ENCODE measurements around the gene PDE8A. TPM values are rescaled to one million over a fixed set of nuclear protein-coding genes. Genes with fewer than 3 reads are reported as not detected.
"Not testable (repeated sequence)": the region's sequence is repeated elsewhere in the genome, so short reads cannot be mapped to it uniquely, and the experiment has no call there.

The PDE8A gene
- polyA plus RNA-seq, 3 donors from 2014 or later = 0.87 to 3.4 (median 2.4) TPM

DNA sequence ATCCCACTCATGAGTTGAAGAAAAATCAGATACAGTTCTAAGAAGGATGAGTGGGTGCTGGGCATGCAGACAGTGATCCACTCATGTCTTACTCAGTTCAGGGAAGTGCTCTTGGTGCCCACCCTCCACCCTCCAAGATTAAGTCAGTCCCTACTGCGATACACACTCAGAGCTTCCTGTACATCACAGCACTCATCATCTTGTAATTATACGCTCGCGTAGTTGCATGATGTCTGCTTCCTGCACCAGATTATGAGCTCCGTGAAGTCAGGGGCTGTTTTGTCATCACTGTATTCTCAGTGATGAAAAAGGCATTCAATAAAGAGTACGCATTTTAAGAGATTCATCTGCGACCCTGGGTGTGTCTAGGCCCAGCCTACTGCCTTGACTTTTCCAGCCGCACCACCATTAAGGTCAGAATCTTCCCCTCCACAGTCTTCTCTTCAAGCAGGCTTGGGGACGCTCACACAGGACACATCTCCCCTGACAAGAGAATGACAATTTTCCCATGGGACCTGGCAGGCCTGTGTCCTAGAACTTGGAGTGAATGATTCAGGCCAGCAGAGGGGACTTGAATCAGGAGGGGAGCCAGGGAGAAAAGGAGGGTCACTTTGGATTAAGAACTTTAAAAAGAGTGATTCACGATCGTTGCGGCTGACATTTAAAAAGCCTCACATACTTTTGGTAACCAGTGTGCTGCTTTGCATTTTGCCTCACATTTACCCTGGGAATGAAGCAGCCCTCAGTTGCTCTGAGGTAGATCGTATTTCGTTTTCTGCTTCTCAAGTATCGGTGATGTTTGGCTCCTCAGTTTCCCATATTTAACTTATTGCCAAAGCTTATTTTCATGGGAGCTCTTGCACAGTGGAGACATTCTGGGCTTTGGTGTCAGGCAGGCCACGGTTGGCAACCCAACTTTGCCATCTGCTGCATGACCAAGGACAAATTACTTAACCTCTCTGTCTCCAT lies 7.9 kb upstream of the PDE8A start:
- H3K27ac Mint-ChIP-seq = no peak overlapping the region
- DNase-seq = no peak
- no peaks in the 10 kb centered on the region for H3K4me1 Mint-ChIP-seq
- no peak overlapping the region for H3K4me3 Mint-ChIP-seq
- H3K27me3 Mint-ChIP-seq (ENCODE audit: low read depth in 3 of 3) = peaks cover 0 to 7% (median 2%) of the 10 kb centered on the region in 3 donors
- no peaks in the 10 kb centered on the region for H3K9me3 Mint-ChIP-seq
- H3K36me3 Mint-ChIP-seq = no peaks in the 10 kb centered on the region

- H3K4me1 Mint-ChIP-seq = peaks cover 9% of the 10 kb centered on the region in 2 donors
- no peak overlapping the region for H3K4me3 Mint-ChIP-seq
- no peak overlapping the region for H3K27ac Mint-ChIP-seq
- DNase-seq = no peak
- H3K27me3 Mint-ChIP-seq (ENCODE audit: low read depth in 3 of 3) = peaks cover 2 to 22% (median 10%) of the 10 kb centered on the region in 3 donors
- H3K9me3 Mint-ChIP-seq = no peaks in the 10 kb centered on the region
- H3K36me3 Mint-ChIP-seq = no peaks in the 10 kb centered on the region
These were observed 5.7 kb upstream of the PDE8A start for GRCh38 chr15:84975871-84976351.

DNA sequence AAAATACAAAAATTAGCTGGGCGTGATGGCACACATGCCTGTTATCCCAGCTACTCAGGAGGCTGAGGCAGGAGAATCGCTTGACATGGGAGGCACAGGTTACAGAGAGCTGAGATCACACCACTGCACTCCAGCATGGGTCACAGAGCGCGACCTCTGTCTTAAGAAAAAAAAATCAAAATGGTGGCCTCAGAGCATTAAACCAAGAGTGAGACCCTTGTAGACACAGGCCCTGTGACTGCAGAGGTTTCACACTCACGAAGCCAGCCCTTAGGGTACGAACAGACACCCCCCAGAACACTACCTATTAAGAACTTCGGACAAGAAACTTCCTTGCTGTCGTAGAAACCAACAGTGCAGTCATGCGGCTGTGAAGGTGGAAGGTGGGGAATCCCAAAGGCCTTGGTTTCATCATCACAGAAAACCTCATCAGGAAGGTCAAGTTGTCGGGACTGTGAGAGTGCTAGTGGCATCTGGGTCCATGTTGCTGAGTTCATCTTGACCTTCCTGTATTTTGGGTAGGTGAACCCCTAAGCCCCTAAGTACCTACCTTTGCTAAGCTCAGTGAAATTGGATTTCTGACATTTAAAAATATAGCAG lies 4.8 kb upstream of the PDE8A start:
- no peak overlapping the region for H3K4me3 Mint-ChIP-seq
- H3K4me1 Mint-ChIP-seq = peaks cover 9% of the 10 kb centered on the region in 2 donors
- H3K27me3 Mint-ChIP-seq (ENCODE audit: low read depth in 3 of 3) = peaks cover 4 to 31% (median 12%) of the 10 kb centered on the region in 3 donors
- DNase-seq = no peak
- no peaks in the 10 kb centered on the region for H3K9me3 Mint-ChIP-seq
- no peaks in the 10 kb centered on the region for H3K36me3 Mint-ChIP-seq
- no peak overlapping the region for H3K27ac Mint-ChIP-seq

DNA sequence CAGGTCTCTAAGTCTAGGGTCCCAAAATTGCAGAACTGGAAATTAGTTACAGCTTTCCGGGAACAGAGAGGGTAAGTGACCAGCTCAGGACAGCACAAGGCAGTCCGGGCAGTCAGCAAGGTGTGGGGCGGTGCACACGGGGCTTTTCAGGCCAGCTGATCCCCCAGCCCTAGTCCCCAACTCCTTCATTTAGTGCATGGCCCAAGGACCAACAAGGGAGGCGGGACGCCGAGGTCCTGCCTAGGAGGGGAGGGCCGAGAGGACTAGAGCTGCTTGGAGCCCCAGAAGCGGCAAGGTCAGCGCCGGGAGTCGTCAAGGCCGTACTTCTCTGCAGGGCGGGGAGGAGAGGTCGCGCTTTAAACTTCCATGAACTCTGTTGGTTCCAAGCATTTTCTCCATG lies 2.0 kb upstream of the PDE8A start:
- Mint-ChIP-seq H3K4me3 (peak overlapping the region; percentile 90 to 94 (median 92)), H3K36me3 (no peaks in the 10 kb centered on the region), H3K27me3 (ENCODE audit: low read depth in 3 of 3) (peaks cover 9 to 35% (median 15%) of the 10 kb centered on the region in 3 donors), H3K9me3 (no peaks in the 10 kb centered on the region), H3K4me1 (peaks cover 29 to 31% of the 10 kb centered on the region in 2 donors), H3K27ac (peak overlapping the region; percentile 55 to 96 (median 92))
- no peak for DNase-seq

- Mint-ChIP-seq H3K4me3 (peak overlapping the region; percentile 90 to 94 (median 92)), H3K27me3 (ENCODE audit: low read depth in 3 of 3) (peaks cover 9 to 35% (median 15%) of the 10 kb centered on the region in 3 donors), H3K27ac (peak overlapping the region; percentile 90 to 98 (median 95)), H3K36me3 (no peaks in the 10 kb centered on the region), H3K9me3 (no peaks in the 10 kb centered on the region), H3K4me1 (peaks cover 31 to 33% of the 10 kb centered on the region in 2 donors)
- DNase-seq = peak; percentile 85 to 94 (median 93)
These were observed 1.2 kb upstream of the PDE8A start for GRCh38 chr15:84980196-84981053.

GRCh38 chr15:84981054-84981710 lies 474 bp upstream of the PDE8A start:
- DNase-seq = peak; percentile 97 to 98 (median 98)
- Mint-ChIP-seq H3K4me3 (peak overlapping the region; percentile 90 to 94 (median 92)), H3K27me3 (ENCODE audit: low read depth in 3 of 3) (peaks cover 9 to 36% (median 15%) of the 10 kb centered on the region in 3 donors), H3K4me1 (peaks cover 32 to 36% of the 10 kb centered on the region in 2 donors), H3K9me3 (no peaks in the 10 kb centered on the region), H3K27ac (peak overlapping the region; percentile 90 to 98 (median 94)), H3K36me3 (no peaks in the 10 kb centered on the region)

GRCh38 chr15:84982301-84982920 lies 755 bp downstream of the PDE8A start:
- Mint-ChIP-seq H3K27ac (peak overlapping the region; percentile 64 to 97 (median 92)), H3K4me1 (peaks cover 36% of the 10 kb centered on the region in 2 donors), H3K4me3 (peak overlapping the region; percentile 88 to 95 (median 91)), H3K9me3 (no peaks in the 10 kb centered on the region), H3K27me3 (ENCODE audit: low read depth in 3 of 3) (peaks cover 9 to 35% (median 15%) of the 10 kb centered on the region in 3 donors), H3K36me3 (no peaks in the 10 kb centered on the region)
- DNase-seq = peak; percentile 65 to 70 (median 65)

GRCh38 chr15:84983294-84983693 lies 1.6 kb downstream of the PDE8A start:
- peaks cover 38 to 40% of the 10 kb centered on the region in 2 donors for H3K4me1 Mint-ChIP-seq
- no peaks in the 10 kb centered on the region for H3K9me3 Mint-ChIP-seq
- DNase-seq = no peak
- H3K27ac Mint-ChIP-seq = peak overlapping the region in 4 of 6 donors; percentile 85 to 92 (median 92)
- H3K27me3 Mint-ChIP-seq (ENCODE audit: low read depth in 3 of 3) = peaks cover 9 to 35% (median 15%) of the 10 kb centered on the region in 3 donors
- no peaks in the 10 kb centered on the region for H3K36me3 Mint-ChIP-seq
- peak overlapping the region; percentile 23 to 95 (median 91) for H3K4me3 Mint-ChIP-seq

GRCh38 chr15:84983711-84984110 lies 2.1 kb downstream of the PDE8A start:
- no peaks in the 10 kb centered on the region for H3K9me3 Mint-ChIP-seq
- no peaks in the 10 kb centered on the region for H3K36me3 Mint-ChIP-seq
- peak overlapping the region in 4 of 6 donors; percentile 85 to 92 (median 92) for H3K27ac Mint-ChIP-seq
- DNase-seq = no peak
- peaks cover 43 to 44% of the 10 kb centered on the region in 2 donors for H3K4me1 Mint-ChIP-seq
- H3K4me3 Mint-ChIP-seq = peak overlapping the region in 4 of 5 donors; percentile 22 to 91 (median 32)
- H3K27me3 Mint-ChIP-seq (ENCODE audit: low read depth in 3 of 3) = peaks cover 9 to 33% (median 15%) of the 10 kb centered on the region in 3 donors

- DNase-seq = no peak
- H3K4me3 Mint-ChIP-seq = no peak overlapping the region
- H3K4me1 Mint-ChIP-seq = peaks cover 40 to 49% of the 10 kb centered on the region in 2 donors
- peaks cover 9 to 23% (median 14%) of the 10 kb centered on the region in 3 donors for H3K27me3 Mint-ChIP-seq (ENCODE audit: low read depth in 3 of 3)
- no peaks in the 10 kb centered on the region for H3K36me3 Mint-ChIP-seq
- H3K9me3 Mint-ChIP-seq = no peaks in the 10 kb centered on the region
- peak overlapping the region in 1 of 6 donors; percentile 80 for H3K27ac Mint-ChIP-seq
These were observed 3.5 kb downstream of the PDE8A start for GRCh38 chr15:84985158-84985557.

DNA sequence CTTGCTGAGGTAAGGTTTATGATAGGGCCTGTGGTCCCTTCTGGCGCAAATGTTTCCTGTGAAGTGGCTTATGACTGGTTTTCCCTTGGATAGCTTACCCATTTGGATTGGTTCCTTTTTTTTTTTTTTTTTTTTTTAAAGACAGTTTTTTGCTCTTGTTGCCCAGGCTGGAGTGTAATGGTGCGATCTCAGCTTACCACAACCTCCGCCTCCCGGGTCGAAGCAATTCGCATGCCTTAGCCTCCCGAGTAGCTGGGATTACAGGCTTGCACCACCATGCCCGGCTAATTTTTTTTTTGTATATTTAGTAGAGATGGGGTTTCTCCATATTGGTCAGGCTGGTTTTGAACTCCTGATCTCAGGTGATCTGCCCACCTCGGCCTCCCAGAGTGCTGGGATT lies 5.7 kb downstream of the PDE8A start:
- not testable (repeated sequence) for H3K4me3 Mint-ChIP-seq, H3K36me3 Mint-ChIP-seq, H3K27ac Mint-ChIP-seq

DNA sequence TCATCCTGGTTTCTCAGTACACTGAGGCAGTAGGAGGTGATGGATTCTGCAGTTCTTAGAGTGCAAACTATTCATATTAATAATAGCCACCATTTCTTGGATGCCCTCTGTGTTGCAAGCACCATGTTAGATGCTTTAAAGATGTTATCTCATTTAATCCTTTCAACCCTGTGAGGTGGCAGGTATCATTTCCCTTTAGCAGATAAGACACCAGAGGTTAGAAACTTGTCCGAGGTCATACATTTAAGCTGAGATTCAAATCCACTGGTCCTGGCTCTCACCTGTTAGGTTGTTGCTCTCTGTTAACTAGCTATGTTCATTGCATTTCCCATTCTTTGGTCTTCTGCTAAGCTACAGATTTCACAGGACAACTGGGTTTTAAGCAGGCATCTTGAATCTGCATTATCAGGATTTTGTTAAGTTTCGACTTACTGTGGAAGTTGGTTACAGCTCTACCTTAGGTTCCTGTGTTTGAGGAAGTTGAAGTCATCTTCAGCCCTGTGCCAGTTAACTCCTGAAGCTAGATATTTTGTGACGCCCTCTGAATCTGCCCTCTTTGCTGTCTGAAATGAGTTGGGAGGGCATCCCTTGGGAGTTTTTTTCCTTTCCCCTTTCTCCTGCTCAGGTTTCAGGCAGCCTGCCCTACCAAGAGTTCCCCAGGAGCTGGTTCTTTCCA lies 6.4 kb downstream of the PDE8A start:
- no peak for DNase-seq
- Mint-ChIP-seq H3K36me3 (no peaks in the 10 kb centered on the region), H3K27ac (peak overlapping the region in 2 of 6 donors; percentile 17 to 25), H3K4me3 (no peak overlapping the region), H3K9me3 (no peaks in the 10 kb centered on the region), H3K27me3 (ENCODE audit: low read depth in 3 of 3) (peaks cover 0 to 3% (median 0%) of the 10 kb centered on the region in 3 donors), H3K4me1 (peaks cover 50 to 67% of the 10 kb centered on the region in 2 donors)

More for the DNA sequence above, 5.7 kb downstream of the PDE8A start:
- H3K27me3 Mint-ChIP-seq (ENCODE audit: low read depth in 3 of 3); DNase-seq; H3K9me3 Mint-ChIP-seq: not testable (repeated sequence)
- peaks cover 52 to 68% of the 10 kb centered on the region in 2 donors for H3K4me1 Mint-ChIP-seq

Data from immature natural killer cell (primary cell).